Naive thymus-derived CD8-positive, alpha-beta T cell (primary cell): Measurements from ENCODE around the gene DEXI. TPM values are rescaled to one million over a fixed set of nuclear protein-coding genes. Genes with fewer than 3 reads are reported as not detected.
"Not testable (repeated sequence)": the region's sequence is repeated elsewhere in the genome, so short reads cannot be mapped to it uniquely, and the experiment has no call there.

Source experiments
- ATAC-seq, 2 donors: fragments of 150-1000 bp; cut with Tn5 transposase in 1 of 2; sonication (Bioruptor Pico), chemical (Tn5 transposase) in 1 of 2; 1 replicate in 1 of 2; 2 replicates in 1 of 2; pipeline ENCODE4 v1.10.0; 2021; ENCODE audit warnings: mild to moderate bottlenecking in 2 of 2, moderate library complexity in 2 of 2
- POLR2A ChIA-PET: fragments of 350-600 bp; sonication (Branson Sonifier 250); formaldehyde crosslinking; loops from one replicate; lab custom pipeline; 2021; ENCODE audit warnings: antibody characterized with exemption; lab: Charles Lee
- DNase-seq, 10 donors: peaks; one replicate each; pipeline versions ENCODE4 v3.0.0 to v3.0.0-alpha.2; 2020 to 2022
- H3K27ac Mint-ChIP-seq, 10 donors: one replicate each; pipeline ENCODE4 v1.8.0; 2020 to 2022; ENCODE audit warnings: mild to moderate bottlenecking in 10 of 10, mixed read lengths in 10 of 10, moderate library complexity in 4 of 10, inconsistent platforms in 1 of 10
- H3K27me3 Mint-ChIP-seq, 5 donors: one replicate each; pipeline ENCODE4 v1.8.0; 2021 to 2022; ENCODE audit warnings: mixed read lengths in 5 of 5
- H3K36me3 Mint-ChIP-seq, 3 donors: one replicate each; pipeline ENCODE4 v1.8.0; 2020 to 2022; ENCODE audit warnings: mixed read lengths in 3 of 3, mild to moderate bottlenecking in 2 of 3, inconsistent platforms in 1 of 3
- H3K4me1 Mint-ChIP-seq, 4 donors: one replicate each; pipeline ENCODE4 v1.8.0; 2021 to 2022; ENCODE audit warnings: mixed read lengths in 4 of 4
- H3K4me3 Mint-ChIP-seq, 10 donors: one replicate each; pipeline ENCODE4 v1.8.0; 2020 to 2022; ENCODE audit warnings: mild to moderate bottlenecking in 10 of 10, mixed read lengths in 10 of 10, moderate library complexity in 6 of 10, inconsistent platforms in 1 of 10
- H3K9me3 Mint-ChIP-seq, 9 donors: one replicate each; pipeline ENCODE4 v1.8.0; 2020 to 2022; ENCODE audit warnings: mixed read lengths in 9 of 9, mild to moderate bottlenecking in 3 of 9, inconsistent platforms in 1 of 9, moderate library complexity in 1 of 9
- polyA plus RNA-seq, 3 donors: library from polyadenylated mRNA; unstranded; fragments of 300-500 nt; fragmentation: Illumina TruSeq; gene quantifications; one replicate each; pipeline ENCODE4 v1.2.3, GENCODE V29; 2021
- total RNA-seq, 8 experiments: library from RNA in 2 of 8; stranded (reverse) in 2 of 8; gene quantifications; one replicate each; pipeline ENCODE4 v1.2.3 and lab custom pipeline; 2021 to 2026

DEXI gene
- total and polyA plus RNA-seq, 5 experiments from 2014 or later, result 30.5 to 60.4 (median 50.8) TPM

- H3K4me3 Mint-ChIP-seq, DNase-seq, H3K9me3 Mint-ChIP-seq, ATAC-seq, POLR2A ChIA-PET, H3K27me3 Mint-ChIP-seq: not testable (repeated sequence)
- H3K4me1 Mint-ChIP-seq, result peaks cover 18 to 32% (median 24%) of the 10 kb centered on the region in 4 donors
- peak overlapping the region in 2 of 10 donors; percentile 31 to 45 for H3K27ac Mint-ChIP-seq
- H3K36me3 Mint-ChIP-seq, result peaks cover 0 to 57% (median 16%) of the 10 kb centered on the region in 3 donors
These were observed 24.3 kb upstream of the DEXI start for GRCh38 chr16:10966559-10966958.

- Mint-ChIP-seq H3K9me3 (no peaks in the 10 kb centered on the region), H3K27me3 (no peaks in the 10 kb centered on the region), H3K36me3 (peaks cover 0 to 55% (median 18%) of the 10 kb centered on the region in 3 donors), H3K27ac (peak overlapping the region in 6 of 10 donors; percentile 6 to 83 (median 30)), H3K4me1 (peaks cover 17 to 29% (median 22%) of the 10 kb centered on the region in 4 donors), H3K4me3 (peak overlapping the region in 1 of 10 donors; percentile 2)
- ATAC-seq (no peak), DNase-seq (no peak)
- POLR2A ChIA-PET, result no interaction called here
These were observed 23.9 kb upstream of the DEXI start for GRCh38 chr16:10966129-10966528.

GRCh38 chr16:10965440-10966061, 23.3 kb upstream of the DEXI start:
- Mint-ChIP-seq H3K36me3 (peaks cover 0 to 55% (median 13%) of the 10 kb centered on the region in 3 donors), H3K4me3 (peak overlapping the region in 1 of 10 donors; percentile 2), H3K27me3 (no peaks in the 10 kb centered on the region), H3K4me1 (peaks cover 16 to 29% (median 21%) of the 10 kb centered on the region in 4 donors), H3K9me3 (no peaks in the 10 kb centered on the region), H3K27ac (peak overlapping the region in 4 of 10 donors; percentile 6 to 83 (median 26))
- POLR2A ChIA-PET, result no interaction called here
- no peak for ATAC-seq
- no peak for DNase-seq

- DNase-seq (no peak), ATAC-seq (peak; percentile 55 to 63)
- peaks cover 0 to 60% (median 12%) of the 10 kb centered on the region in 3 donors for H3K36me3 Mint-ChIP-seq
- H3K27ac Mint-ChIP-seq, result peak overlapping the region in 3 of 10 donors; percentile 20 to 67 (median 41)
- H3K27me3 Mint-ChIP-seq, result no peaks in the 10 kb centered on the region
- peak overlapping the region in 2 of 10 donors; percentile 3 to 49 for H3K4me3 Mint-ChIP-seq
- H3K4me1 Mint-ChIP-seq, result peaks cover 17 to 29% (median 23%) of the 10 kb centered on the region in 4 donors
- POLR2A ChIA-PET, result interaction anchor here (1.0 kb wide), 1 partner anchor 390 kb away, joined by 3 read pairs; no protein-coding TSS in a partner anchor
- no peaks in the 10 kb centered on the region for H3K9me3 Mint-ChIP-seq
These were observed 22.6 kb upstream of the DEXI start for GRCh38 chr16:10964891-10965326.

GRCh38 chr16:10964039-10964890, 22.0 kb upstream of the DEXI start:
- POLR2A ChIA-PET, result interaction anchor here (1.0 to 2.1 kb wide), 3 partner anchors 291 to 393 kb away, joined by 3 to 14 read pairs (median 3); partner anchors contain the start of gene SOCS1
- peaks cover 0 to 63% (median 12%) of the 10 kb centered on the region in 3 donors for H3K36me3 Mint-ChIP-seq
- H3K27me3 Mint-ChIP-seq, result no peaks in the 10 kb centered on the region
- peak overlapping the region in 6 of 10 donors; percentile 19 to 48 (median 30) for H3K4me3 Mint-ChIP-seq
- H3K27ac Mint-ChIP-seq, result peak overlapping the region in 6 of 10 donors; percentile 16 to 73 (median 63)
- DNase-seq (peak; percentile 52 to 84 (median 74)), ATAC-seq (peak; percentile 84 to 93)
- H3K9me3 Mint-ChIP-seq, result no peaks in the 10 kb centered on the region
- peaks cover 17 to 29% (median 23%) of the 10 kb centered on the region in 4 donors for H3K4me1 Mint-ChIP-seq

- Mint-ChIP-seq H3K36me3 (peaks cover 0 to 72% (median 12%) of the 10 kb centered on the region in 3 donors), H3K27me3 (no peaks in the 10 kb centered on the region), H3K9me3 (no peaks in the 10 kb centered on the region), H3K4me3 (no peak overlapping the region), H3K4me1 (peaks cover 16 to 44% (median 31%) of the 10 kb centered on the region in 4 donors), H3K27ac (peak overlapping the region in 2 of 10 donors; percentile 62 to 70)
- ATAC-seq (no peak), DNase-seq (no peak)
- POLR2A ChIA-PET, result no interaction called here
These were observed 19.0 kb upstream of the DEXI start for GRCh38 chr16:10961231-10961630.

GRCh38 chr16:10959161-10959560, 16.9 kb upstream of the DEXI start:
- Mint-ChIP-seq H3K4me1 (peaks cover 13 to 47% (median 35%) of the 10 kb centered on the region in 4 donors), H3K36me3 (peaks cover 0 to 59% (median 12%) of the 10 kb centered on the region in 3 donors), H3K27ac (peak overlapping the region in 1 of 10 donors; percentile 37), H3K4me3 (no peak overlapping the region), H3K9me3 (no peaks in the 10 kb centered on the region), H3K27me3 (no peaks in the 10 kb centered on the region)
- POLR2A ChIA-PET, result no interaction called here
- DNase-seq (no peak), ATAC-seq (no peak)

GRCh38 chr16:10957771-10958482, 15.7 kb upstream of the DEXI start:
- DNase-seq (no peak), ATAC-seq (no peak)
- Mint-ChIP-seq H3K9me3 (no peaks in the 10 kb centered on the region), H3K27me3 (no peaks in the 10 kb centered on the region), H3K4me1 (peaks cover 13 to 50% (median 39%) of the 10 kb centered on the region in 4 donors), H3K27ac (peak overlapping the region in 6 of 10 donors; percentile 7 to 86 (median 43)), H3K36me3 (peaks cover 0 to 50% (median 10%) of the 10 kb centered on the region in 3 donors), H3K4me3 (peak overlapping the region in 2 of 10 donors; percentile 25 to 46)
- POLR2A ChIA-PET, result no interaction called here

- H3K27me3 Mint-ChIP-seq, result no peaks in the 10 kb centered on the region
- peaks cover 0 to 25% (median 0%) of the 10 kb centered on the region in 3 donors for H3K36me3 Mint-ChIP-seq
- no peaks in the 10 kb centered on the region for H3K9me3 Mint-ChIP-seq
- POLR2A ChIA-PET, result interaction anchor here (0.6 to 2.0 kb wide), 3 partner anchors 10 to 300 kb away, joined by 3 to 6 read pairs (median 5); partner anchors contain the start of genes CLEC16A and SOCS1
- H3K4me3 Mint-ChIP-seq, result no peak overlapping the region
- H3K4me1 Mint-ChIP-seq, result peaks cover 13 to 59% (median 49%) of the 10 kb centered on the region in 4 donors
- DNase-seq, result no peak
- ATAC-seq, result no peak
- peak overlapping the region in 3 of 10 donors; percentile 22 to 33 (median 30) for H3K27ac Mint-ChIP-seq
These were observed 12.6 kb upstream of the DEXI start for GRCh38 chr16:10954903-10955302.

GRCh38 chr16:10951026-10951425, 8.8 kb upstream of the DEXI start:
- Mint-ChIP-seq H3K36me3 (peaks cover 0 to 3% (median 0%) of the 10 kb centered on the region in 3 donors), H3K4me3 (no peak overlapping the region), H3K9me3 (no peaks in the 10 kb centered on the region), H3K27ac (peak overlapping the region in 1 of 10 donors; percentile 31), H3K27me3 (no peaks in the 10 kb centered on the region), H3K4me1 (peaks cover 24 to 74% (median 66%) of the 10 kb centered on the region in 4 donors)
- POLR2A ChIA-PET, result interaction anchor here (1.1 kb wide), 1 partner anchor 305 kb away, joined by 5 read pairs; the partner anchor contains the start of gene SOCS1
- DNase-seq (no peak), ATAC-seq (no peak)

GRCh38 chr16:10950393-10950792, 8.1 kb upstream of the DEXI start:
- peaks cover 27 to 76% (median 68%) of the 10 kb centered on the region in 4 donors for H3K4me1 Mint-ChIP-seq
- H3K36me3 Mint-ChIP-seq, result no peaks in the 10 kb centered on the region
- POLR2A ChIA-PET, result interaction anchor here (1.1 kb wide), 1 partner anchor 305 kb away, joined by 5 read pairs; the partner anchor contains the start of gene SOCS1
- no peaks in the 10 kb centered on the region for H3K27me3 Mint-ChIP-seq
- no peaks in the 10 kb centered on the region for H3K9me3 Mint-ChIP-seq
- H3K4me3 Mint-ChIP-seq, result no peak overlapping the region
- H3K27ac Mint-ChIP-seq, result peak overlapping the region in 4 of 10 donors; percentile 31 to 74 (median 40)
- DNase-seq, result no peak
- ATAC-seq, result no peak
